Pancreas (tissue), 10 donors: ENCODE results near the gene ST6GALNAC3. TPM values are rescaled to one million over a fixed set of nuclear protein-coding genes. Genes with fewer than 3 reads are reported as not detected.
"Not testable (repeated sequence)": the region's sequence is repeated elsewhere in the genome, so short reads cannot be mapped to it uniquely, and the experiment has no call there.

Experiments
- ATAC-seq, 4 donors: fragments of 200-7000 bp; cut with Tn5 transposase; one replicate each; pipeline versions ENCODE4 v1.8.0 to v1.9.1; 2020; ENCODE audit warnings: mild to moderate bottlenecking in 4 of 4, moderate library complexity in 4 of 4
- DNase-seq, 6 donors: peaks; one replicate each; pipeline ENCODE4 v3.0.0-alpha.2; 2020
- FAIRE-seq: peaks from 2 replicates; lab custom pipeline; 2012; peaks lifted over from hg19 to GRCh38; lab: Jason Lieb, UNC
- H3K27ac ChIP-seq, 4 donors: fragments of 200-600 bp; sonication (generic); 1 replicate in 3 of 4; 2 replicates in 1 of 4; pipeline versions ENCODE4 v1.5.0 to v1.8.0; 2020
- H3K27me3 ChIP-seq, 4 donors: fragments of 200-600 bp; one replicate each; pipeline ENCODE4 v1.8.0; 2021
- H3K36me3 ChIP-seq, 3 donors: fragments of 200-600 bp; sonication (generic) in 1 of 3; one replicate each; pipeline versions ENCODE4 v1.5.0 to v1.8.0; 2020 to 2021
- H3K4me1 ChIP-seq, 3 donors: fragments of 200-600 bp; one replicate each; pipeline ENCODE4 v1.8.0; 2021
- H3K4me3 ChIP-seq, 4 donors: fragments of 200-600 bp; sonication (generic) in 2 of 4; one replicate each; pipeline versions ENCODE4 v1.5.0 to v1.8.0; 2020 to 2021
- H3K9me3 ChIP-seq, 4 donors: fragments of 200-600 bp; one replicate each; pipeline ENCODE4 v1.8.0; 2021
- WGBS, 2 donors: extraction: QIAGEN DNeasy Blood & Tissue Kit; methylation state at CpG; one replicate each; pipeline ENCODE4 v1.1.7; 2013; 5-methylcytosine and 5-hydroxymethylcytosine counted together
- intact Hi-C, 3 donors: fragments of 100-400 bp; cut with DNase I; formaldehyde crosslinking; loops; one replicate each; pipeline versions ENCODE4 v1.11.1 to v1.14.2; 2022
- polyA plus RNA-seq, 2 donors: library from polyadenylated mRNA; stranded (reverse); fragments of 200-250 nt; gene quantifications; one replicate each; pipeline ENCODE4 v1.2.3, GENCODE V29; 2013
- total RNA-seq, 6 donors: library from RNA; stranded (reverse); fragmentation: NEBNext Ultra II Directional in 4 of 6; extraction: Animal tissue kit (Norgen Biotek cat#: 25700) in 4 of 6; gene quantifications; one replicate each; pipeline versions ENCODE4 v1.2.1 to v1.2.4, GENCODE V29; 2021 to 2023
- TF ChIP-seq, protein P1 (sequence below), 4 donors: fragments of 200-600 bp; sonication (generic) in 3 of 4; IDR thresholded peaks; one replicate each; pipeline versions ENCODE4 v1.5.0 to v1.8.0; 2021; ENCODE audit warnings: antibody characterized with exemption in 4 of 4
- donor health status: healthy with polysubstance abuse.
- donor health status: DM: no; HTN: no; CAD: no; lungs with moderate emphysema.
- donor health status: DM: no; HTN: no; CAD: no.
- donor health status: control.
- donor health status: control.
- donor health status: Bipolar disorder and iron deficiency.
- donor health status: DM: yes; HTN: yes; CAD: no.
- donor health status: DM: no; HTN: no; CAD: no.
- donor health status: DM: no; HTN: no; CAD: no.
- donor health status: DM: yes; HTN: yes; CAD: no.

The ST6GALNAC3 gene
- total and polyA plus RNA-seq, 8 donors, result 0.35 to 2.0 (median 0.80) TPM

DNA sequence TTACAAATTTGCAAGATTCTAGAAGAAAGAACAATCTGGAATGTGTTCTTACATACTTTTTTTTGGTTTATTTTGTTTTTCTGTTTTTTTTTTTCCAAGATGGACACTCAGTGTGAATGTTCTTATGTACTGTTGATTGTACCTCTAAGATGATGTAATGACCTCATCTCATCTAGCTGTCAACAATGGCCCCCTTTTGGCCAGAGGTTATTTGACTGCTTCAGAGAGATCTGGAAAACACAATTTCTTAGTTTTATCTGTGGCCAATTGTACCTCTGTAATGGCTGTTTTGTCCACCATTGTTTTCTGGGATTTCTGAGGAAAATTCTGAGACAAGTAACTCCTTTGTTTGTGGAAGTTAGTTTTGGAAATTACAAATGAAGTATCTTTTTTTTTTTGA, 38.9 kb downstream of the ST6GALNAC3 start:
- H3K27ac ChIP-seq, result no peak overlapping the region
- H3K4me1 ChIP-seq, result no peaks in the 10 kb centered on the region
- no peaks in the 10 kb centered on the region for H3K9me3 ChIP-seq
- intact Hi-C loops, result no loop called here
- H3K4me3 ChIP-seq, result no peak overlapping the region
- FAIRE-seq (no peak), DNase-seq (no peak), ATAC-seq (no peak)
- TF ChIP-seq, protein P1, sequence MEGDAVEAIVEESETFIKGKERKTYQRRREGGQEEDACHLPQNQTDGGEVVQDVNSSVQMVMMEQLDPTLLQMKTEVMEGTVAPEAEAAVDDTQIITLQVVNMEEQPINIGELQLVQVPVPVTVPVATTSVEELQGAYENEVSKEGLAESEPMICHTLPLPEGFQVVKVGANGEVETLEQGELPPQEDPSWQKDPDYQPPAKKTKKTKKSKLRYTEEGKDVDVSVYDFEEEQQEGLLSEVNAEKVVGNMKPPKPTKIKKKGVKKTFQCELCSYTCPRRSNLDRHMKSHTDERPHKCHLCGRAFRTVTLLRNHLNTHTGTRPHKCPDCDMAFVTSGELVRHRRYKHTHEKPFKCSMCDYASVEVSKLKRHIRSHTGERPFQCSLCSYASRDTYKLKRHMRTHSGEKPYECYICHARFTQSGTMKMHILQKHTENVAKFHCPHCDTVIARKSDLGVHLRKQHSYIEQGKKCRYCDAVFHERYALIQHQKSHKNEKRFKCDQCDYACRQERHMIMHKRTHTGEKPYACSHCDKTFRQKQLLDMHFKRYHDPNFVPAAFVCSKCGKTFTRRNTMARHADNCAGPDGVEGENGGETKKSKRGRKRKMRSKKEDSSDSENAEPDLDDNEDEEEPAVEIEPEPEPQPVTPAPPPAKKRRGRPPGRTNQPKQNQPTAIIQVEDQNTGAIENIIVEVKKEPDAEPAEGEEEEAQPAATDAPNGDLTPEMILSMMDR (IDR thresholded peaks at IDR 0.05), result no peak
- no peaks in the 10 kb centered on the region for H3K36me3 ChIP-seq
- no peaks in the 10 kb centered on the region for H3K27me3 ChIP-seq

DNA sequence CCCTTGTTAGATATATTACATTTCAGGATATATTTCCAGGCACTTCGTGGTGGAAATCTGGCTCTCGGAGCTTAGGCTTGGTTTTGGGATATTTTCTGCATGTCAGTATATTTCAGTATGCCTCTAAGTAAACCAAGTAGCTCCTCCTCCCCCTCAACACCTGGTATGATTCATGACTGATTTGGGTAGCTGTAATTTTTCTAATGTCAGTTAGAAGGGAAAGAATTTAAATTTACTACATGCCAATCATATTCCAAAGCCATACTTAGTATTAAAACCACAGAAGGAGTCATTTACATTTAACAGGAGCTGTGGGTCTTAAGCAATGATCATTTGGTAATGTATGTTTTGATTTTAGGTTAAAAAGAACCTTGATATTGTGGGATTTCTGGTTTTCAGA, 40.6 kb downstream of the ST6GALNAC3 start:
- ATAC-seq (no peak), DNase-seq (no peak), FAIRE-seq (no peak)
- no peak overlapping the region for H3K27ac ChIP-seq
- H3K27me3 ChIP-seq, result no peaks in the 10 kb centered on the region
- no peaks in the 10 kb centered on the region for H3K4me1 ChIP-seq
- 86 to 93% methylated on average over 2 of the region's 2 CpGs for WGBS, 2 donors
- intact Hi-C loops, result no loop called here
- H3K36me3 ChIP-seq, result no peaks in the 10 kb centered on the region
- TF ChIP-seq, protein P1 (IDR thresholded peaks at IDR 0.05), result no peak
- no peaks in the 10 kb centered on the region for H3K9me3 ChIP-seq
- H3K4me3 ChIP-seq, result no peak overlapping the region

DNA sequence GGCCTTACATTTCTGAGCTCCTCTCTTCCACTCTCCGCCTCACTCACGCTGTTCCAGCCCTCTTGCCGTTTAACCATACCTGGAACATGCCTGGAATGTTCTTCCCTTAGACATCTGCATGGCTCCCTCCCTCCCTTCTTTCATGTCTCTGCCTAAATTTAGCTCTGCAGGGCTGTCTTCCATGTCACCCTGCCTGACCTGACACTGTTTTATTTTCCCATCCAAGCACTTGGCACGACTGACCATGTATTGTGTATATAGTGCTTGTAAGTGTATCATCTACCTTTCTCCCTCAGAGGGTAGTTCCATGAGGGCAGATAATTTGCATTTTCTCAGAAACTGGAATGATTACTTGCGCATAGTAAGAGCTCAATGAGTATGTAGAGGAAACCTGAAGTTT, 47.3 kb downstream of the ST6GALNAC3 start:
- intact Hi-C loops, result no loop called here
- H3K27ac ChIP-seq, result no peak overlapping the region
- DNase-seq, result no peak
- H3K4me3 ChIP-seq, result no peak overlapping the region
- ATAC-seq, result no peak
- no peaks in the 10 kb centered on the region for H3K4me1 ChIP-seq
- H3K27me3 ChIP-seq, result no peaks in the 10 kb centered on the region
- no peaks in the 10 kb centered on the region for H3K36me3 ChIP-seq
- TF ChIP-seq, protein P1 (IDR thresholded peaks at IDR 0.05), result no peak
- no peak for FAIRE-seq
- WGBS, 2 donors, result 66 to 68% methylated on average over 5 of the region's 5 CpGs
- H3K9me3 ChIP-seq, result no peaks in the 10 kb centered on the region

DNA sequence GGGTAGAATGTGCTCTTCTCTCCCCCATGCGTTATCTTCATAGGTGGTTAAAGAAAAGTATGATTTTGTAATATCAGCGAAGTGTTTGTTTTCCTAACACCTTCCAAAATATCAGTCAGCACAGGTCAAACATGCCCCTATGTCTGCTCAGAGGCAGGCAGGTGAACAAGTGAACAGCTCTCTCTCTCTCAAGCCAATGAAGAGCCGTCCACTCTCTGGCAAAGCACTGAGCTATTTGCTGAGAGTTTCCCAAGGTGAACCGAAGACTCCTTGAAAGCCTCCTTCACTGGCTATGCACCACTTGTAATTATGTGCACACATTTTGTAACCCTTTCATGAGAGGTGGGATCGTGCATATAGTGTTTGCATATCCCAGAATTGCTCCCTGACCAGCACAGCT, 47.7 kb downstream of the ST6GALNAC3 start:
- Histone ChIP-seq H3K27me3 (no peaks in the 10 kb centered on the region), H3K27ac (no peak overlapping the region), H3K36me3 (no peaks in the 10 kb centered on the region), H3K9me3 (no peaks in the 10 kb centered on the region), H3K4me1 (no peaks in the 10 kb centered on the region), H3K4me3 (no peak overlapping the region)
- ATAC-seq (no peak), FAIRE-seq (no peak), DNase-seq (no peak)
- WGBS, 2 donors, result 41 to 43% methylated on average over 5 of the region's 5 CpGs
- TF ChIP-seq, protein P1 (IDR thresholded peaks at IDR 0.05), result no peak
- intact Hi-C loops, result no loop called here

DNA sequence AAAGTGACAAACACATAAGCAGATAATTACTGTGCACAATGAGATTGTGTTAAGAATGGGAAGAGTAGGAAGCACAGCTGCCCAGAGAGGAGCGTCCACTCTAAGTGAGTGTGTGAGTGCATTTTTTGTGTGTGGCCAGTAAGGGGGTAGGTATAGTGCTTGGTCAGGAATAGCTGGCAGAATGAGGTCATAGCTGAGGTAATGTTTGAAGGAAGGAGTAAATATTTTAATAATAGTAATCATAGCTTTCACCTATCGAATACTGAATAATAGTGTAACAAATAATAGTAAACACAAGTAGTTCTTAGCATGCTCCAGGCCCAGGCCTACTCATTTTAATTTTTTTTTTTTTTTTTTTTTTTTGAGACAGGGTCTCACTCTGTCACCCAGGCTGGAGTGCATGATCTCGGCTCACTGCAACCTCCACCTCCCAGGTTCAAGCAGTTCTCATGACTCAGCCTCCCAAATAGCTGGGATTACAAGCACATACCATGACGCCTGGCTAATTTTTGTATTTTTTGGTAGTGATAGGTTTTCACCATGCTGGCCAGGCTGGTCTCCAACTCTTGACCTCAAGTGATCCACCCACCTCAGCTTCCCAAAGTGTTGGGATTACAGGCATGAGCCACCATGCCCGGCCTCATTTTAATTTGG, 49.0 kb downstream of the ST6GALNAC3 start:
- H3K36me3 ChIP-seq, FAIRE-seq, DNase-seq, H3K27ac ChIP-seq, H3K27me3 ChIP-seq, H3K4me1 ChIP-seq, H3K9me3 ChIP-seq, H3K4me3 ChIP-seq, intact Hi-C loops, ATAC-seq: not testable (repeated sequence)
- WGBS, 2 donors, result 86 to 94% methylated on average over 5 of the region's 5 CpGs
